ENCODE measurements around the gene WDR82. TPM values are rescaled to one million over a fixed set of nuclear protein-coding genes. Genes with fewer than 3 reads are reported as not detected.
"Not testable (repeated sequence)": the region's sequence is repeated elsewhere in the genome, so short reads cannot be mapped to it uniquely, and the experiment has no call there.

Gene WDR82
- total and polyA plus RNA-seq, 9 of the 15 experiments (the other 6 are each of a cell fraction or from before 2014, with no cell fraction given), result 6.4 to 62.9 (median 37.1) TPM

DNA sequence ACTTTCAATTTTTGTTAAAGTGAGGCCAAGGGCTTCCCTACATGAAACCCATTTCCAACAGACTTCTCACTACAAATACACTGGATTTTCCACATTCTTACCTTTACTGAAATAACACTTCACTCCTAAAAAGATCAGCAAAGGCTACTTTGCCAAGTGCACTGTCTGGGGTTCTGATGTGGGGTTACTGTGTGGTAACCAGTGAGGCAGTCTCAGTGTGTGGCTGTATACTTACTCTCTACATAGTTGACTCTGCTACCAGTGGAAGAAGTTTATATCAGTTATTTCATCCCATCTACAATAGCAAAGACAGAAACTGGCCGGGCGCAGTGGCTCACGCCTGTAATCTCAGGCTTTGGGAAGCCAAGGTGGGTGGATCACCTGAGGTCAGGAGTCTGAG is 5.6 kb downstream of the WDR82 start (continued):
- TF ChIP-seq, protein P1, sequence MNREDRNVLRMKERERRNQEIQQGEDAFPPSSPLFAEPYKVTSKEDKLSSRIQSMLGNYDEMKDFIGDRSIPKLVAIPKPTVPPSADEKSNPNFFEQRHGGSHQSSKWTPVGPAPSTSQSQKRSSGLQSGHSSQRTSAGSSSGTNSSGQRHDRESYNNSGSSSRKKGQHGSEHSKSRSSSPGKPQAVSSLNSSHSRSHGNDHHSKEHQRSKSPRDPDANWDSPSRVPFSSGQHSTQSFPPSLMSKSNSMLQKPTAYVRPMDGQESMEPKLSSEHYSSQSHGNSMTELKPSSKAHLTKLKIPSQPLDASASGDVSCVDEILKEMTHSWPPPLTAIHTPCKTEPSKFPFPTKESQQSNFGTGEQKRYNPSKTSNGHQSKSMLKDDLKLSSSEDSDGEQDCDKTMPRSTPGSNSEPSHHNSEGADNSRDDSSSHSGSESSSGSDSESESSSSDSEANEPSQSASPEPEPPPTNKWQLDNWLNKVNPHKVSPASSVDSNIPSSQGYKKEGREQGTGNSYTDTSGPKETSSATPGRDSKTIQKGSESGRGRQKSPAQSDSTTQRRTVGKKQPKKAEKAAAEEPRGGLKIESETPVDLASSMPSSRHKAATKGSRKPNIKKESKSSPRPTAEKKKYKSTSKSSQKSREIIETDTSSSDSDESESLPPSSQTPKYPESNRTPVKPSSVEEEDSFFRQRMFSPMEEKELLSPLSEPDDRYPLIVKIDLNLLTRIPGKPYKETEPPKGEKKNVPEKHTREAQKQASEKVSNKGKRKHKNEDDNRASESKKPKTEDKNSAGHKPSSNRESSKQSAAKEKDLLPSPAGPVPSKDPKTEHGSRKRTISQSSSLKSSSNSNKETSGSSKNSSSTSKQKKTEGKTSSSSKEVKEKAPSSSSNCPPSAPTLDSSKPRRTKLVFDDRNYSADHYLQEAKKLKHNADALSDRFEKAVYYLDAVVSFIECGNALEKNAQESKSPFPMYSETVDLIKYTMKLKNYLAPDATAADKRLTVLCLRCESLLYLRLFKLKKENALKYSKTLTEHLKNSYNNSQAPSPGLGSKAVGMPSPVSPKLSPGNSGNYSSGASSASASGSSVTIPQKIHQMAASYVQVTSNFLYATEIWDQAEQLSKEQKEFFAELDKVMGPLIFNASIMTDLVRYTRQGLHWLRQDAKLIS (CRISPR knock-in tag; IDR thresholded peaks at IDR 0.05), result no peak
- no peak for TF ChIP-seq KDM2B (CRISPR knock-in tag; IDR thresholded peaks at IDR 0.05)
- TF ChIP-seq, protein P2, sequence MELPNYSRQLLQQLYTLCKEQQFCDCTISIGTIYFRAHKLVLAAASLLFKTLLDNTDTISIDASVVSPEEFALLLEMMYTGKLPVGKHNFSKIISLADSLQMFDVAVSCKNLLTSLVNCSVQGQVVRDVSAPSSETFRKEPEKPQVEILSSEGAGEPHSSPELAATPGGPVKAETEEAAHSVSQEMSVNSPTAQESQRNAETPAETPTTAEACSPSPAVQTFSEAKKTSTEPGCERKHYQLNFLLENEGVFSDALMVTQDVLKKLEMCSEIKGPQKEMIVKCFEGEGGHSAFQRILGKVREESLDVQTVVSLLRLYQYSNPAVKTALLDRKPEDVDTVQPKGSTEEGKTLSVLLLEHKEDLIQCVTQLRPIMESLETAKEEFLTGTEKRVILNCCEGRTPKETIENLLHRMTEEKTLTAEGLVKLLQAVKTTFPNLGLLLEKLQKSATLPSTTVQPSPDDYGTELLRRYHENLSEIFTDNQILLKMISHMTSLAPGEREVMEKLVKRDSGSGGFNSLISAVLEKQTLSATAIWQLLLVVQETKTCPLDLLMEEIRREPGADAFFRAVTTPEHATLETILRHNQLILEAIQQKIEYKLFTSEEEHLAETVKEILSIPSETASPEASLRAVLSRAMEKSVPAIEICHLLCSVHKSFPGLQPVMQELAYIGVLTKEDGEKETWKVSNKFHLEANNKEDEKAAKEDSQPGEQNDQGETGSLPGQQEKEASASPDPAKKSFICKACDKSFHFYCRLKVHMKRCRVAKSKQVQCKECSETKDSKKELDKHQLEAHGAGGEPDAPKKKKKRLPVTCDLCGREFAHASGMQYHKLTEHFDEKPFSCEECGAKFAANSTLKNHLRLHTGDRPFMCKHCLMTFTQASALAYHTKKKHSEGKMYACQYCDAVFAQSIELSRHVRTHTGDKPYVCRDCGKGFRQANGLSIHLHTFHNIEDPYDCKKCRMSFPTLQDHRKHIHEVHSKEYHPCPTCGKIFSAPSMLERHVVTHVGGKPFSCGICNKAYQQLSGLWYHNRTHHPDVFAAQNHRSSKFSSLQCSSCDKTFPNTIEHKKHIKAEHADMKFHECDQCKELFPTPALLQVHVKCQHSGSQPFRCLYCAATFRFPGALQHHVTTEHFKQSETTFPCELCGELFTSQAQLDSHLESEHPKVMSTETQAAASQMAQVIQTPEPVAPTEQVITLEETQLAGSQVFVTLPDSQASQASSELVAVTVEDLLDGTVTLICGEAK (IDR thresholded peaks at IDR 0.05), result no peak
- TF ChIP-seq, protein P2 (CRISPR knock-in tag; IDR thresholded peaks at IDR 0.05), result no peak

DNA sequence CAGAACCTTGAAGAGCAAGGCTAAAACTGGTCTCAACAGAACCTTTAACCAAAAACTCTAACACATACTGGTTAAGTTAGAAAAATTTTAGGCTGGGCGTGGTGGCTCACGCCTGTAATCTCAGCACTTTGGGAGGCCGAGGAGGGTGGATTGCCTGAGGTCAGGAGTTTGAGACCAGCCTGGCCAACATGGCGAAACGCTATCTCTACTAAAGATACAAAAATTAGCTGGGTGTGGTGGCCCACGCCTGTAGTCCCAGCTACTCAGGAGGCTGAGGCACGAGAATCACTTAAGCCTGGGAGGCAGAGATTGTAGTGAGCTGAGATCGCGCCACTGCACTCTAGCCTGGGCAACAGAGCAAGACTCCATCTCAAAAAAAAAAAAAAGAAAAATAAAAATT is 6.3 kb downstream of the WDR82 start:
- FAIRE-seq; BruUV-seq (replicated peaks); ATAC-seq; H3K27me3 ChIP-seq (ENCODE audit: control insufficient read depth in 2 of 2, insufficient read depth in 2 of 2, low read length in 2 of 2); DNase-seq (ENCODE audit: extremely low read depth in 1 of 4, low spot score in 3 of 4); CTCF ChIA-PET (ENCODE audit: low intra/inter-chr PET ratio); H3K4me1 ChIP-seq (replicated peaks in 1 of 2; ENCODE audit: control insufficient read depth in 2 of 2, insufficient read depth in 2 of 2, low read length in 2 of 2); in situ Hi-C loops (cut with MboI); intact Hi-C loops (cut with micrococcal nuclease); H3K27ac ChIP-seq (ENCODE audit: extremely low read depth, low read depth, low read length); H2AFZ ChIP-seq (ENCODE audit: low read depth, low read length); H3K4me3 ChIP-seq; H3K9me3 ChIP-seq (replicated peaks; ENCODE audit: control insufficient read depth, insufficient read depth, low read depth, low read length); H3K9me1 ChIP-seq (ENCODE audit: control insufficient read depth, insufficient read depth, low read length); H3K9ac ChIP-seq (ENCODE audit: insufficient read depth in 1 of 2, low read depth in 2 of 2, low read length in 2 of 2); H3K4me2 ChIP-seq (ENCODE audit: insufficient read depth, low read length): not testable (repeated sequence)
- Histone ChIP-seq H3K36me3 (ENCODE audit: control insufficient read depth, insufficient read depth, low read length) (peaks cover 81% of the 10 kb centered on the region), H3K79me2 (ENCODE audit: control insufficient read depth, insufficient read depth, low read length) (peaks cover 97% of the 10 kb centered on the region), H4K20me1 (replicated peaks; ENCODE audit: control insufficient read depth, insufficient read depth, low read length) (peaks cover 18% of the 10 kb centered on the region)
- POLR2A ChIA-PET, result interaction anchor here (0.6 to 1.1 kb wide), 2 partner anchors 16 to 23 kb away, joined by 4 to 6 read pairs; partner anchors contain the start of gene GLYCTK
- 65% methylated on average over 6 of the region's 9 CpGs for WGBS (ENCODE audit: insufficient coverage, low coverage, missing lambda C conversion rate)
